Measurements from ENCODE around the gene TRAF4.

TRAF4 gene

DNA sequence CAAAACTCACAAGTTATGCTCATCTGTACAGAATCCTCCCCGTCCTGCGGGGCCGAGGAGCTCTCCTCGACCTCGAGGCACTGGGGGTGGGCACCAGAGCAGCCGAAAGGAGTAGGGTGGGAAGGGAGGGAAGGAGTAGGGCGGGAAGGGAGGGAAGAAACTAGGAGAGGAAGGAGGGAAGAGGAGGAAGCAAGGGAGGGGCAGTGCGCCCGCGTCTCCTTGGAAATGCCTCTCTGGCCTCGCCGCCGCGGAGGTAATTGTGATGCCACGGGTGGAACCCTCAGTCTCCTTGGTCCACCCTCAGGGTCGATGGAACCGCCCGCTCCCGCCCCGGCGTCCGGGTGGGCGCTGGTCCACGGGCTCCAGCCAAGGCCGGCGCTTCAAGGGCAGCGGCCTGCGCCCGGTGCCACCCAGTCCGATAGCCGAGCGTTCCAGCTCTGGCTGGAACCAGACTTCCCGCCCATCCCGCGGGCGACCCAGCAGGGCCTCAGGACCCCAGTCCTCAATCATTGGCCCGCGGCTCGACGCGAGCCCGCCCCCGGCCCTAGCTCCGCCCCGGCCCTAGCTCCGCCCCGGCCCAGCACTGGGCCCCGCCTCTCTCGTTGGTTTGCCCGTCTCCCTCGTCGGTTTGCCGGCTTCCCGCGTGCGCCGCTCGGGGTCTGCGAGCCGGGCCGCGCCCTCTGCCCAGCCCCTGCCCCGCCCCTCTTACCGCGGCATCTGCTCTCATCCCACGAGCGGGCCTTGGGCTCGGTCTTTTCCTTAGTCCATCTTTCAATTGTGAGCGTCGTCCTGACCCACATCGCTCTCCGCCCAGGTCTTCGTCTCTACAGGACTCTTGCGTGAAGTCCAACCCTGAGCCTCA, 32.7 kb upstream of the TRAF4 start:
- TF ChIP-seq, protein P1, sequence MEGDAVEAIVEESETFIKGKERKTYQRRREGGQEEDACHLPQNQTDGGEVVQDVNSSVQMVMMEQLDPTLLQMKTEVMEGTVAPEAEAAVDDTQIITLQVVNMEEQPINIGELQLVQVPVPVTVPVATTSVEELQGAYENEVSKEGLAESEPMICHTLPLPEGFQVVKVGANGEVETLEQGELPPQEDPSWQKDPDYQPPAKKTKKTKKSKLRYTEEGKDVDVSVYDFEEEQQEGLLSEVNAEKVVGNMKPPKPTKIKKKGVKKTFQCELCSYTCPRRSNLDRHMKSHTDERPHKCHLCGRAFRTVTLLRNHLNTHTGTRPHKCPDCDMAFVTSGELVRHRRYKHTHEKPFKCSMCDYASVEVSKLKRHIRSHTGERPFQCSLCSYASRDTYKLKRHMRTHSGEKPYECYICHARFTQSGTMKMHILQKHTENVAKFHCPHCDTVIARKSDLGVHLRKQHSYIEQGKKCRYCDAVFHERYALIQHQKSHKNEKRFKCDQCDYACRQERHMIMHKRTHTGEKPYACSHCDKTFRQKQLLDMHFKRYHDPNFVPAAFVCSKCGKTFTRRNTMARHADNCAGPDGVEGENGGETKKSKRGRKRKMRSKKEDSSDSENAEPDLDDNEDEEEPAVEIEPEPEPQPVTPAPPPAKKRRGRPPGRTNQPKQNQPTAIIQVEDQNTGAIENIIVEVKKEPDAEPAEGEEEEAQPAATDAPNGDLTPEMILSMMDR (IDR thresholded peaks at IDR 0.05) = no peak

DNA sequence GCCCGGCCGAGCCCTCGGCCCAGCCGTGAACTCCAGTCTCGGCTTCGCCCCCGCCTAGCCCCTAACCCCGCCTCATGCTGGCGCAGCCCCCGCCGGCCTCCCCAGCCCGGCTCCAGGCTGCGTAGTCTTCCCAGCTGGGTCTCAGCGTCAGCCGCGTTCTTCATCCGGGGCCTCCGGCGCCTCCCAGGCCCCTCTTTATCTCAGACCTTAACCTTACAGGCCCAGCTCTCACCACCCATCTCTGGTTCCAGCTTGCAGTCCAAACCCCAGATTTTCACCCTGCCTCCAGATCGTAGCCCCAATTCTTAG, 32.1 kb upstream of the TRAF4 start, which contains the start of gene PROCA1:
Gene PROCA1 (minus strand): TSS at position 166 of the 309 bp plus-strand sequence. CDS start 228 bp downstream, outside the sequence.
- TF ChIP-seq, protein P1 (IDR thresholded peaks at IDR 0.05) = no peak

DNA sequence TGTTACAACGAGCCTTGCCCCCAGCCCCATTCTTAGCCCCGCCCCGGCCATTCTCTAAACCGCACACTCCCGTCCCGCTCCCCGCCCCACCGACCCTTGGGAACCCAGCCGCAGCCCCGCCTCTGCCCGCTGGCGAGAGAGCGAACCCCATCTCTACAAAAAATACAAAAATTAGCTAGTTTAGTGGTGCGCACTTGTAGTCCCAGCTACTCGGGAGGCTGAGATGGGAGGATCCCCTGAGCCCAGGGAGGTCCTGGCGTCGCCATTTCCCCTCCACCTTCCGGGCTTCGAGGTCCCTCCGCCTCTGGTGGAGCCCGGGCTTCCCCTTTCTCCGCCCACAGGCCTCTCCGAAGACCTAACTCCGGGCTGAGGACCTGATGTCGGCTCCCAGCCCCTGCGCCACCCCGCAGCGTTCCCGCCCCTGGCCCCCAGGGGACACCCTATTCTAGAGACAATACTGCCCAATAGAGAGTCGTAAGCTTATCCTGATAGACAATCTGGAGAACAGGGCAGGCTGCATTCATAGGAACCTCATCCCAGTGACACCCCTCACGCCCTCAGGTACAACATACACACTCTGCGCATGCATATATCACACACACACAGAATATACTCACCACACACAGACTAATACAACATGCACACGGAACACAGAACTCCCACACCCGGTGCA, 31.6 kb upstream of the TRAF4 start:
- TF ChIP-seq, protein P1 (IDR thresholded peaks at IDR 0.05) = no peak

DNA sequence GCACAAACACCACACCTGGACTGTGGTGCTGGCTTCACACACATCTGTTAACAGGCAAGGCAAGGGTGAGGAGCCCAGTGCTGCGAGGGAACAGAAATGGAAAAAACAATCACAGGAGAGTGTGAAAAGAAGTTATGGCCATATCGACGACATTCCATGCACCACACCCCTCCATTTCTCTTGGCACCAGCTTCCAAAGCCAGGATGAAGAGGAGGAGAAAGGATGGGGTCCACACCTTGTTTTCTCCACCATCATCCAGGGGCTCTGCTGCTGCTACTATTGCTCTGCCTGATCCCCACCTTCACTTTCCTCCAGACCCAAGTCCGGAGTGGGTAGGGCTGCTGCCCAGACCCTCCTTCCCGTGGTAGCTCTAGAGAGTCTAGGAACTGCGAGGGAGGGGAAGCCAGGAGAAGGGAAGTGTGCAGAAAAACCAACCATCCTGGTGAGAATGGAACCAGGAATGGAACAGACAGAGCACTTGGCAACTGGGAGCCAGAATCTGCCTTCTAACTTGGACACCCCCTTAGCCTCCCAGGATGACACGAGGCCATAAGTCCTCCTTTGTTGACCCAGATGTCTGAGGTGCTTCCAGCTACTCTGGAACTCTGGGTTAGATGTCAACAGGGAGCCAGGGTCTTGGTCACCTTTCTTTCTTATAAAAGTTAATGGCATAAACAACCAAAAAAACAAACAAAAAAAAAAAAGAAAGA, 31.0 kb upstream of the TRAF4 start:
- TF ChIP-seq, protein P1 (IDR thresholded peaks at IDR 0.05) = no peak

DNA sequence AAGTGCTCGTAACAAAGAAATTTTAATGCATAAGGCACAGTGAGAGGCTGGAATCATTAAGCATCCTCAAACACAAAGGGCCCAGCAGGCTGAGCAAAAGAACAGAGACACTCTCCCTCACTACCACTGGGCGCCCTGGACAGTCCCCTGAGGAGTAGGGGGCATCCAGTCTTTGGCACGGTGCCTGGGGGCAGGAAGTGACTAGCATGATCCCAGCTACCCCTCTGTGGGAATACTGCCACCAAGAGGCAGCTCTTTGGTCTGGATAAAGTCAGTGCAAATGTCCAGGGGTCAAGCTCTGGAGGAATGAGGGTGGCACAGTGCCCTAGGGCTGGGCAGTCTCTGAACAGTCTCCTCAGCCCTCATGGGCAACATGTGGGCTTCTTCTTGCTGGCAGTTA, 29.5 kb upstream of the TRAF4 start:
- TF ChIP-seq, protein P1 (IDR thresholded peaks at IDR 0.05) = no peak

DNA sequence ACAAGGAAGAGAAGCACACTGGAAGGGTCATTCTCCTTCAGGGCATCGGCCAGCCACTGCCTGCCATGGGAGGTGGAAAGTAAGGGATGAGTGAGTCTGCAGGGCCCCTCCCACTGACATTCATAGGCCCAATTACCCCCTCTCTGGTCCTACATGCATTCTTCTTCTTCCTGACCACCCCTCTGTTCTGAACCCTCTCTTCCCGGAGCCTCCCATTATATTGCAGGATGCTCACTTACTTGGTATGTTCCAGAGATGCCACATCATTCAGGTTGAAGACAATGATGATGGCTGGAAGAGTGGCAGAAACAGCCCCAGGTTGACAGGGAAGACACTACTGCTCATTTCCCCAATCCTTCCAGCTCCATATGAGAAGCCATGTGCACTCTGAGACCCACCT, 28.6 kb upstream of the TRAF4 start:
- TF ChIP-seq, protein P1 (IDR thresholded peaks at IDR 0.05) = no peak

DNA sequence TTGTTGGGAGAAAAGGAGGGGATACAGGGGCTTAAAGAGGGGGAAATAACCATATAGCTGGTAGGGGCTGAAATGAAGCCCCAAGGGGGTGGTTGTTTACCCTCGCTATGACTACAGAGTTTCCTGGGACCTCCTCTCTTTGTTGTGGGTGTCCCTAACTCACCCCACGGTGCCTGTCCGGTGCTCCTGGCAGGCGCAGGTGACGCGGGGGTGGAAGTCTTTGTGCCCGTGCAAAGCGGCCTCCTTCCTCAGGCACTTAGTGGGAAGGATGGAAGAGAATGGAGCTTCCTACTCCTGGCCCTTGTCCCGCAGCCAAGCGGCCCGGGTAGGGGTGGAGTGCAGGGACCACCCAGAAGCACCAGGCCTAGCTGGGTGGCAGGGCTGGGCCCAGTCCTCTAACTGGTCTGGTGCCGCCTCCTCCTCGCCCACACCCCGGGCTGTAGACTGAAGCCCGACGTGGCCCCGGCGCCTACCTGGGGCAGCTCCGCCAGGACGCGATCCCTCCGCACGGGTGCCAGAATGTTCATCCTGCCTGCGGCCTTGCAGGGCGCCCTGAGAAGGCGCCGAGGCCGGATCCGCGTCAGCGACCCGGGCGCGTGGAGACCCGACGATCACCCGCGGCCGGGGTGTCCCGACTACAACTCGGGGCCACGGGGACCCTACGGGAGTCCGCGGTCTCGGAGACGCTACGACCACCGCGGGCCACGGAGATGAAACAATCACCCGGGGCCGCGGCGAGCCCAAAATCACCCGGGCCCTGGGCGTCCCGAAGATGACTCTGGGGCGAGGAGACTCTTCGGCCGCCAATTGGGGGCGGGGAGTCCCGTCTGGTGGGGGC, 26.9 kb upstream of the TRAF4 start:
- TF ChIP-seq, protein P1 (IDR thresholded peaks at IDR 0.05) = no peak

All from LNCAP (cell line).